Measurements from ENCODE around the gene CSF2RB.

CSF2RB gene

DNA sequence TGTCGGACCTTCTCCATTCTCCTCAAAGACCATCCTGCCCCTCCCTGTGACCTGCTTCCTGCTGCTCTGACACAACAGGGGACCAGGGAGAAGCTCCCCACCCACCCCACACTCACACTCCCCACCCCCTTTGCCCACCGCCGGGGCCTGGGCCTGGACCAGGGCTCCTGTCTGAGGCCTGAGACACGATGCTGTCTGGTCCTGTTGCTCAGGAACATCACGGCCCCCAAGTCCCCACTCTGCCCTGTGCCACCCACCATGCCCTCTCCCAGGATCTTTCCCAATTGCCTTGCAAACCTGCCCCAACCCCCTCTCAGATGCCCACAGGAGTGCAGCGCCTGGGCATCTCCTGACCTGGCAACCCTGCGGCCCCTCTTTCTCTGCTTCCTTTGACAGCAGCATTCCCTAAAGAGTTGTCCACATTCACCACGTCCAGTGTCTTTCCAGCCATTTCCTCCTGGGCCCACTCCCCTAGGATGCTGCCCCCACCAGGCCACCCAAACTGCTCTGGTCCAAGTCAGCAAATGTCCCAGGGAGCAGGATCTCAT is 10.8 kb downstream of the CSF2RB start:
- H3K4me3 ChIP-seq (ENCODE audit: control insufficient read depth, low read depth, low read length), result no peak overlapping the region
- TF ChIP-seq, protein P1, sequence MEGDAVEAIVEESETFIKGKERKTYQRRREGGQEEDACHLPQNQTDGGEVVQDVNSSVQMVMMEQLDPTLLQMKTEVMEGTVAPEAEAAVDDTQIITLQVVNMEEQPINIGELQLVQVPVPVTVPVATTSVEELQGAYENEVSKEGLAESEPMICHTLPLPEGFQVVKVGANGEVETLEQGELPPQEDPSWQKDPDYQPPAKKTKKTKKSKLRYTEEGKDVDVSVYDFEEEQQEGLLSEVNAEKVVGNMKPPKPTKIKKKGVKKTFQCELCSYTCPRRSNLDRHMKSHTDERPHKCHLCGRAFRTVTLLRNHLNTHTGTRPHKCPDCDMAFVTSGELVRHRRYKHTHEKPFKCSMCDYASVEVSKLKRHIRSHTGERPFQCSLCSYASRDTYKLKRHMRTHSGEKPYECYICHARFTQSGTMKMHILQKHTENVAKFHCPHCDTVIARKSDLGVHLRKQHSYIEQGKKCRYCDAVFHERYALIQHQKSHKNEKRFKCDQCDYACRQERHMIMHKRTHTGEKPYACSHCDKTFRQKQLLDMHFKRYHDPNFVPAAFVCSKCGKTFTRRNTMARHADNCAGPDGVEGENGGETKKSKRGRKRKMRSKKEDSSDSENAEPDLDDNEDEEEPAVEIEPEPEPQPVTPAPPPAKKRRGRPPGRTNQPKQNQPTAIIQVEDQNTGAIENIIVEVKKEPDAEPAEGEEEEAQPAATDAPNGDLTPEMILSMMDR (IDR thresholded peaks at IDR 0.05; ENCODE audit: control insufficient read depth, insufficient read depth, low read depth, low read length, missing control alignments), result no peak
- no peak for DNase-seq (ENCODE audit: low read depth)

DNA sequence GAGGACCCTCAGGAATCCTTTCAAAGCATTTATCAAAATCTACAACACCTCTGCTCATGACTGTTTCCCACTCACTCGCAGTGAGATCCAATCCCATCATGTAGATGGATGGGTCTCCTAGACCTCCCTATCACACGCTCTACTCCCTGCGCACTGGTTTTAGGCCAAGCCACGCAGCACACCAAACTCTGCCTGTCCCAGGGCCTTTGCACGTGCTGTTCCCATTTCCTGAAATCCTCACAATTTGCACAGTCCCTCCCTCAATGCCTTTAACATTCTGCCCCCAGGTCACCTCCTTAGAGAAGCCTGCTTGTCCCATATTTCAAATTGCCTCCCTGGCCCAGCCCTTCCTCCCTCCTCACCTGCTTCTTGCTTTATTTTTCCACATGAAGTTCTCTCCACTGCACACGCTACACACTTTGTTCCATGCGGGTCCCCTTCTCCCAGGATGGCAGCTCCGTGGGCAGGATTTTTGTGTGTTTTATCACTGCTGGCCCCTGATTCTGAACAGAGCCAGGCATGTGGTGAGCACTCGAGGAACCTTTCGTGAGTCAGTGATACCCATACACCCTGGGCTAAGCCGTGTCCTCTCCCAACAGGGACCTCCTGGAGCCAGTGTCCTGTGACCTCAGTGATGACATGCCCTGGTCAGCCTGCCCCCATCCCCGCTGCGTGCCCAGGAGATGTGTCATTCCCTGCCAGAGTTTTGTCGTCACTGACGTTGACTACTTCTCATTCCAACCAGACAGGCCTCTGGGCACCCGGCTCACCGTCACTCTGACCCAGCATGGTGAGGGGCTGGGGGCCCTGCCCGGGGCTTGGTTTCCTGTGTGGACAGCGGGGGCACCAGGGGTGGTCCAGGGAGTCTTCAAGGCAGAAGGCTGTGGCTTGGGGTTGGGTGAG is 12.2 kb downstream of the CSF2RB start:
- TF ChIP-seq, protein P1 (IDR thresholded peaks at IDR 0.05; ENCODE audit: control insufficient read depth, insufficient read depth, low read depth, low read length, missing control alignments), result no peak
- DNase-seq (ENCODE audit: low read depth), result no peak
- H3K4me3 ChIP-seq (ENCODE audit: control insufficient read depth, low read depth, low read length), result no peak overlapping the region

DNA sequence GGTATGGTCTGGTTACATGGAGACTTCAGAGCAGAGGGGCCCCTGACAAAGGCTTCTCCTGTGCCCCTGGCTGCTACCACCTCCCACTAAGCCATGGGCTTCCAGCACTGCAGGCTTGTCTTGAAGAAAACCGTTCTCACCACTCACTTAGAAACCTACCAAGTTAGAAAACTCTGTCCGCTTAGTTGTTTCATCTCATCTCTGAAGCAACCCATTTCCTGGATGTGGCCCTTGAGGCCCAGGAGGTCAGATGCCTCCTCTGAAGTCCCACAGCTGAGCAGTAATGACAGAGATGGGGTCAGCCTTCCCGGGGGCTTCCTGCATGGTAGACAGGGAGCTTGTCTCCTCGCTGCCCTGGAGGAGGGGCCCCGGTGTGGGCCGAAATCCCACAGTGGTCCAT is 12.9 kb downstream of the CSF2RB start:
- TF ChIP-seq, protein P1 (IDR thresholded peaks at IDR 0.05; ENCODE audit: control insufficient read depth, insufficient read depth, low read depth, low read length, missing control alignments), result no peak
- no peak overlapping the region for H3K4me3 ChIP-seq (ENCODE audit: control insufficient read depth, low read depth, low read length)
- no peak for DNase-seq (ENCODE audit: low read depth)

DNA sequence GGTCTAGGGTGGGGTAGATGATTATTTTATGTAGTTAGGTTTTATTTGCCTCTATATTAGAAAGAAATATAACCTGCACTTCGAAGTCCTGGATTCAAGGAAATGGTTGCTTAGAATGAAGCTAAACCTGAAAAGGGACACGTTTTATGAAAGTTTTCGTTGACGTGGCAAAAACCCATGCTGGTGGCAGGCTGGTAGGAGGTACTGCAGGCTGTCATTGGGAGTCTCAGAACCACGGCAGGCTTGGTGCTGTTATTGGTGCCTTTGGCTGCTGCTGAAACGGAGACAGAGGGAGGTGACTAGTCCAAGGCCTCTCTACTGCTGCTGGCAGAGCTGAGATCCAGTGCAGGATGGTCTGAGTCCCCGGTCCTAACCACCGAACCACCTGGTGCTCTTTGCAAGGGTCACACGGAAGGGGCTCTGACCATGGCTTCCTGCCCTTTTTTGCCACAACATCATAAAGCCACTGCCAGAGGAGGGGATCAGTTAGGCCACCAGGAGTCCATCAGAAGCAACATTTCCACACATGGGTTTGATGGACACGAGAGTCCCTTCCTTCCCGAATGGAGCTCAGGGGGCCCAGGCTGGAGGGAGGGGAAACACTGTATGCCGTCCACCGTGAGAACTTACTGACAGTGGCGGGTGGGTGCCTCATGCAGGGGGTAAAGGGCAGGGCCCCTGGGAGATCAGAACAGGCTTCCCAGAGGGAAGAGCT is 13.4 kb downstream of the CSF2RB start:
- no peak for DNase-seq (ENCODE audit: low read depth)
- TF ChIP-seq, protein P1 (IDR thresholded peaks at IDR 0.05; ENCODE audit: control insufficient read depth, insufficient read depth, low read depth, low read length, missing control alignments), result no peak
- no peak overlapping the region for H3K4me3 ChIP-seq (ENCODE audit: control insufficient read depth, low read depth, low read length)

DNA sequence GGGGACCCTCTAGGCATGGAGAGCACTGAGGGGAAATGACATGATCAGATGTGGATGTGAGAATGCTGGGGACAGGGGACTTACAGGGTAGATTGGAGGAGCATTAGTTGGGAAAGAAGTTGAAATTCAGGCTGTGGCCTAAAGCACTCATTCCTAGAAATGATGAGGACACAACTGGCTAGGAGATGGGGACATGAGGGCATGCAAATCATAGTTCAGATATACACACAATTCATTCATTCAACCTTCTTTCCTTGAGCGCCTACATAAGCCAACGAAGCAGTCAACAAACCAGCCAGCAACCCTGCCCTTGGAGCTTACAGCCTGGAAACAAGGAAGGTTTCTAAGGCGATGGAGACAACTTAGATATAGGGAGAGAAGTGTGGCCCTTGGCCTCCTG is 14.2 kb downstream of the CSF2RB start:
- TF ChIP-seq, protein P1 (IDR thresholded peaks at IDR 0.05; ENCODE audit: control insufficient read depth, insufficient read depth, low read depth, low read length, missing control alignments), result no peak
- DNase-seq (ENCODE audit: low read depth), result no peak
- H3K4me3 ChIP-seq (ENCODE audit: control insufficient read depth, low read depth, low read length), result no peak overlapping the region

DNA sequence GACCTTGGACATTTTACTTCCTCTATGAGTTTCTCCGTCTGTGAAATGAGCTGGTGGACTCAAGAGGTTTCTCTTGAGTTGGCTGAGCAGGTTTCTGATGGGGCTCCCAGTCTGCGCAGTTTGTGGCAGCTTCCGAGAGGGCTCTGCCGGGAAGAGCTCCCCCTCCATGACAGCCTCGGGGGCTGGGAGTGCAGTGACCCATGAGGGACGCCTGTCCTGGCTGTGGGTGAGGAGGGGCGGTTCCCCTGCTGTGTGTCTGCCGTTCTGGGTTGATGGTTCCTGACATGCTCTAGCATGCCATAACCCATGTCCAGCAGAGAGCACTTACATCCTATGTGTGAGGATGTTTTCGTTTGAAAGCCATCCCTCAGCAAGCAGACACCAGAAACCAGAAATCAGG is 14.8 kb downstream of the CSF2RB start:
- H3K4me3 ChIP-seq (ENCODE audit: control insufficient read depth, low read depth, low read length), result no peak overlapping the region
- TF ChIP-seq, protein P1 (IDR thresholded peaks at IDR 0.05; ENCODE audit: control insufficient read depth, insufficient read depth, low read depth, low read length, missing control alignments), result no peak

More for the DNA sequence above, 14.8 kb downstream of the CSF2RB start:
- no peak for DNase-seq (ENCODE audit: low read depth)
